Endodermal cell (in vitro differentiated cells): Measurements from ENCODE around the gene HPCAL1. TPM values are rescaled to one million over a fixed set of nuclear protein-coding genes. Genes with fewer than 3 reads are reported as not detected.

Experiments
- DNase-seq: peaks from one replicate; pipeline ENCODE4 v3.0.0-alpha.2; 2017
- H3K27ac ChIP-seq: 2 replicates; pipeline ENCODE4 v1.5.1; 2013; ENCODE audit warnings: mild to moderate bottlenecking, low read depth, low read length, moderate library complexity
- H3K27me3 ChIP-seq: 2 replicates; pipeline ENCODE4 v1.6.1; 2013; ENCODE audit warnings: mild to moderate bottlenecking, low read length, moderate library complexity; ENCODE audit not compliant: insufficient read depth, control insufficient read depth, poor library complexity, severe bottlenecking
- H3K36me3 ChIP-seq: 2 replicates; pipeline ENCODE4 v1.7.0; 2013; ENCODE audit warnings: mild to moderate bottlenecking, low read length, moderate library complexity; ENCODE audit not compliant: control insufficient read depth, insufficient read depth
- H3K4me1 ChIP-seq: one replicate; pipeline ENCODE4 v1.7.0; 2013; ENCODE audit warnings: low read length; ENCODE audit not compliant: control insufficient read depth, insufficient read depth
- H3K4me3 ChIP-seq: 2 replicates; pipeline ENCODE4 v1.5.1; 2013; ENCODE audit warnings: mild to moderate bottlenecking, low read length, moderate library complexity
- H3K9ac ChIP-seq: 2 replicates; pipeline ENCODE4 v1.6.1; 2013; ENCODE audit warnings: mild to moderate bottlenecking, low read length, moderate library complexity; ENCODE audit not compliant: poor library complexity, severe bottlenecking; ENCODE audit errors: extremely low read depth
- H3K9me3 ChIP-seq: 2 replicates; pipeline ENCODE4 v1.6.1; 2013; ENCODE audit warnings: mild to moderate bottlenecking, low read length, moderate library complexity; ENCODE audit not compliant: control insufficient read depth
- H3K27ac Mint-ChIP-seq: 2 replicates; pipeline ENCODE4 v1.8.0; 2020; ENCODE audit warnings: mixed read lengths
- H3K27me3 Mint-ChIP-seq: 2 replicates; pipeline ENCODE4 v1.8.0; 2021; ENCODE audit warnings: mild to moderate bottlenecking, mixed read lengths; ENCODE audit not compliant: insufficient read depth
- H3K36me3 Mint-ChIP-seq: 2 replicates; pipeline ENCODE4 v1.8.0; 2020; ENCODE audit warnings: low read depth, mixed read lengths
- H3K4me1 Mint-ChIP-seq: 2 replicates; pipeline ENCODE4 v1.8.0; 2020; ENCODE audit warnings: mixed read lengths
- H3K4me3 Mint-ChIP-seq: 2 replicates; pipeline ENCODE4 v1.8.0; 2020; ENCODE audit warnings: mild to moderate bottlenecking, moderate library complexity, mixed read lengths
- H3K9me3 Mint-ChIP-seq: 2 replicates; pipeline ENCODE4 v1.8.0; 2020; ENCODE audit warnings: mild to moderate bottlenecking, mixed read lengths
- WGBS, 2 experiments: methylation state at CpG; one replicate each; pipeline versions ENCODE4 v1.1.5 to v1.1.7; 2013; ENCODE audit warnings: missing lambda C conversion rate in 2 of 2, mixed read lengths in 1 of 2; ENCODE audit not compliant: insufficient coverage in 1 of 2, insufficient read length in 1 of 2; 5-methylcytosine and 5-hydroxymethylcytosine counted together
- total RNA-seq, 2 donors: library from RNA; stranded (reverse); fragmentation: NEBNext Ultra II Directional in 1 of 2; extraction: Animal tissue kit (Norgen Biotek cat#: 25700) in 1 of 2; gene quantifications; 2 replicates in 1 of 2; 3 replicates in 1 of 2; pipeline ENCODE4 v1.2.1, GENCODE V29; 2021
- TF ChIP-seq, protein P1 (sequence below): fragments of 200-600 bp; sonication (generic); conservative IDR thresholded peaks from 2 replicates; pipeline ENCODE4 v1.5.0; 2021; ENCODE audit warnings: antibody characterized with exemption, mild to moderate bottlenecking

Gene HPCAL1
- total RNA-seq, 2 donors from 2014 or later, result 6.8 to 8.1 TPM

DNA sequence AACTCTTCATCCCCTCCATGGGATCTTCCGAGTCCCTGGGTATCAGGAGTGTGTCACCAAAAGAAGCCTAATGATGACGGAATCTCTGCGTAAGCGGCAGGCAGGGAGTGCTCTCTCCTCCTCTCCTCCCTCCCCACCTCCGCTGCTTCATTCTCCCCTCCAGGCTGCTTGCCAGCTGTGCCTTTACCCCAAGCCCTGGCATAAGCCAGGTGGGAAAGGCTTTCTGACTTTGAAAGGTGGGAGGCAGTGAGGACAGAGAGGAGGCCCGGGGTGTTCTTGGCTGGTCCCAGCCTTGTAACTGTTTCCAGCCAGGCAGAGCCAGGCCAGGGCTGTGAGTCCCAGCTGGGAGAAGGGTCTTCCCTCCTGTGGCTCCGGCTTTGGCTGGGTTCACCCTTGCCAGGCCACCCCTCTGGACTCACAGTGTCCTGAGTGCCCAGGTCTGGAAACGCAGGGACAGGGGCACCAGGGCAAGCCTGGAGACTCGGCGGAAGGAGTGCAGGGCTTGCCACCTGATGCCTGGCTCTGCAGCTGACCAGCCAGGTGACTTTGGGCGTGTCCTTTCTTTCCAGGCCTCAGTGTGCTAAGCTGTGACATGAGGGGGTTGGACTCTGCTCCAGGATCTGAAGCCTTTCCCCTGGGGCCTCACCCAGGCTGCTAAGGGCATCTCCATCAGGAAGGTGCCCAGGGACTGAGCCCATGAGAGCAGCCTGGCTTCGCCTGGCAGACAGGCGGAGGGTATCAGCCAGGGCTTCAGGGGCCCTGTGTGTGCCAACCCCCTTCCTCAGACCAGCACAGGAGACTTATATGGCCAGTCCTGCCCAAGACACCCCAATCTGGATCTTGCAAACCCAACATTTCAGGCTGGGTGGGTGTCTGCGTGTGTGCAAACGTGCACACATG, 32.7 kb upstream of the HPCAL1 start:
- H3K9me3 ChIP-seq, result no peaks in the 10 kb centered on the region
- no peak overlapping the region for H3K4me3 Mint-ChIP-seq
- no peak overlapping the region for H3K4me3 ChIP-seq
- H3K36me3 Mint-ChIP-seq, result no peaks in the 10 kb centered on the region
- H3K4me1 Mint-ChIP-seq, result peaks cover 2% of the 10 kb centered on the region
- H3K9ac ChIP-seq, result no peak overlapping the region
- no peaks in the 10 kb centered on the region for H3K9me3 Mint-ChIP-seq
- TF ChIP-seq, protein P1, sequence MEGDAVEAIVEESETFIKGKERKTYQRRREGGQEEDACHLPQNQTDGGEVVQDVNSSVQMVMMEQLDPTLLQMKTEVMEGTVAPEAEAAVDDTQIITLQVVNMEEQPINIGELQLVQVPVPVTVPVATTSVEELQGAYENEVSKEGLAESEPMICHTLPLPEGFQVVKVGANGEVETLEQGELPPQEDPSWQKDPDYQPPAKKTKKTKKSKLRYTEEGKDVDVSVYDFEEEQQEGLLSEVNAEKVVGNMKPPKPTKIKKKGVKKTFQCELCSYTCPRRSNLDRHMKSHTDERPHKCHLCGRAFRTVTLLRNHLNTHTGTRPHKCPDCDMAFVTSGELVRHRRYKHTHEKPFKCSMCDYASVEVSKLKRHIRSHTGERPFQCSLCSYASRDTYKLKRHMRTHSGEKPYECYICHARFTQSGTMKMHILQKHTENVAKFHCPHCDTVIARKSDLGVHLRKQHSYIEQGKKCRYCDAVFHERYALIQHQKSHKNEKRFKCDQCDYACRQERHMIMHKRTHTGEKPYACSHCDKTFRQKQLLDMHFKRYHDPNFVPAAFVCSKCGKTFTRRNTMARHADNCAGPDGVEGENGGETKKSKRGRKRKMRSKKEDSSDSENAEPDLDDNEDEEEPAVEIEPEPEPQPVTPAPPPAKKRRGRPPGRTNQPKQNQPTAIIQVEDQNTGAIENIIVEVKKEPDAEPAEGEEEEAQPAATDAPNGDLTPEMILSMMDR, result no peak
- no peaks in the 10 kb centered on the region for H3K27me3 ChIP-seq
- H3K4me1 ChIP-seq, result no peaks in the 10 kb centered on the region
- H3K27ac ChIP-seq, result no peak overlapping the region
- no peaks in the 10 kb centered on the region for H3K27me3 Mint-ChIP-seq
- H3K36me3 ChIP-seq, result no peaks in the 10 kb centered on the region
- 90 to 97% methylated on average over 8 to 15 of the region's 15 CpGs for WGBS, 2 experiments
- no peak overlapping the region for H3K27ac Mint-ChIP-seq
- peak; percentile 24 for DNase-seq

DNA sequence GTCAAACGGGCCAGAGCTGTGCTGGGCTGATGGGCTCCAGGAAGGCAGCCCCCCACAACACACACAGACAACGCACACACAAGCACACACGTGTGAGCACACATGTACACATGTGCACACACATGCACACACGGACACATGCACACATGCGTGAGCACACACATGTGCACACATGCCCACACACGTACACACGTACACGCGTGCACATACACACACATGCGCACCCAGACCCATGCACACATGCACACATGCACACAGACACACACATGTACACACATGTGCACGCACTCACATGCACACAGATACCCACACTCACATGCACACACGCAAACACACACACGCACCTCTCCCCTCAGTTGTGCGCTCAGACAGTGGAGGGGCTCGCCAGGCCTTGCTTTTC, 31.2 kb upstream of the HPCAL1 start:
- Histone ChIP-seq H3K4me1 (no peaks in the 10 kb centered on the region), H3K27ac (no peak overlapping the region), H3K9ac (no peak overlapping the region), H3K4me3 (no peak overlapping the region), H3K9me3 (no peaks in the 10 kb centered on the region), H3K36me3 (no peaks in the 10 kb centered on the region), H3K27me3 (no peaks in the 10 kb centered on the region)
- peak; percentile 33 for DNase-seq
- H3K27me3 Mint-ChIP-seq, result no peaks in the 10 kb centered on the region
- no peaks in the 10 kb centered on the region for H3K36me3 Mint-ChIP-seq
- H3K4me3 Mint-ChIP-seq, result no peak overlapping the region
- TF ChIP-seq, protein P1, result no peak
- no peaks in the 10 kb centered on the region for H3K9me3 Mint-ChIP-seq
- WGBS, 2 experiments, result 86% methylated on average over 11 to 15 of the region's 15 CpGs
- H3K4me1 Mint-ChIP-seq, result peaks cover 2% of the 10 kb centered on the region
- H3K27ac Mint-ChIP-seq, result no peak overlapping the region

DNA sequence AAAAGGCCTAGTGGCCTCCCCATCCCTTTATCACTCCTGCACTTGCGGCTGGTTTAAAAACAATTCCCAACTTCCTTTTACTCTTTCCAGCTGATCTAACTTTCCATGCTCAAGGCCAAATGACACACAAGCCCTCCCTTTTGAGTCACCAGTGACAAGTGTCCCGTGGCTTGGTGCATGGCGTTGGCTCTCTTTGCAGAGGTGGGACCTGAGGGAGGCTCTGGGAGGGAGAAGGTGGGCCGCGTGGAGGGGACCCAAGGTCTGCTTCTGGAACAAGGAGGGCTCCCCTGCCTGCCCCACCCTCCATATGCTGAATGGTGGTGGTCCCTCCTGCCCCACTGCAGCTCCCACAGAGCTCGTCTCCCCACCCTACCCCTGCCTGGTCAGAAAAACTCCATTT, 30.8 kb upstream of the HPCAL1 start:
- 90 to 92% methylated on average over 3 to 6 of the region's 6 CpGs for WGBS, 2 experiments
- no peaks in the 10 kb centered on the region for H3K27me3 ChIP-seq
- no peak overlapping the region for H3K4me3 ChIP-seq
- Mint-ChIP-seq H3K4me1 (peaks cover 2% of the 10 kb centered on the region), H3K27me3 (no peaks in the 10 kb centered on the region), H3K36me3 (no peaks in the 10 kb centered on the region), H3K4me3 (no peak overlapping the region), H3K27ac (no peak overlapping the region), H3K9me3 (no peaks in the 10 kb centered on the region)
- H3K27ac ChIP-seq, result no peak overlapping the region
- TF ChIP-seq, protein P1, result no peak
- no peaks in the 10 kb centered on the region for H3K36me3 ChIP-seq
- H3K9ac ChIP-seq, result no peak overlapping the region
- H3K4me1 ChIP-seq, result no peaks in the 10 kb centered on the region
- no peaks in the 10 kb centered on the region for H3K9me3 ChIP-seq
- DNase-seq, result peak; percentile 24
